T1000 (cell line): Measurements from ENCODE around the gene DCAF4.

Source experiments
- DNase-seq: peaks from one replicate; lab custom pipeline; 2025; ENCODE audit warnings: mixed read lengths; lab: John Stamatoyannopoulos, UW

DCAF4 gene

GRCh38 chr14:72894623-72895378 lies 31.5 kb upstream of the DCAF4 start:
- no peak for DNase-seq

- DNase-seq, result no peak
Observed at GRCh38 chr14:72898448-72898847, 27.8 kb upstream of the DCAF4 start.

GRCh38 chr14:72901361-72901760 lies 24.9 kb upstream of the DCAF4 start:
- DNase-seq, result no peak

GRCh38 chr14:72902801-72903530 lies 23.3 kb upstream of the DCAF4 start:
- no peak for DNase-seq

- DNase-seq, result no peak
Observed at GRCh38 chr14:72903716-72904115, 22.5 kb upstream of the DCAF4 start.

GRCh38 chr14:72904218-72904617 lies 22.0 kb upstream of the DCAF4 start:
- DNase-seq, result no peak

GRCh38 chr14:72904840-72905561 lies 21.3 kb upstream of the DCAF4 start:
- DNase-seq, result peak; percentile 39

GRCh38 chr14:72906316-72906715 lies 19.9 kb upstream of the DCAF4 start:
- DNase-seq, result no peak

GRCh38 chr14:72906879-72907278 lies 19.4 kb upstream of the DCAF4 start:
- no peak for DNase-seq

- peak; percentile 40 for DNase-seq
Observed at GRCh38 chr14:72907886-72908285, 18.4 kb upstream of the DCAF4 start.

GRCh38 chr14:72909163-72909562 lies 17.1 kb upstream of the DCAF4 start:
- no peak for DNase-seq

GRCh38 chr14:72913809-72914208 lies 12.5 kb upstream of the DCAF4 start:
- no peak for DNase-seq

GRCh38 chr14:72916174-72916573 lies 10.1 kb upstream of the DCAF4 start:
- DNase-seq, result no peak

GRCh38 chr14:72917094-72917802 lies 9.0 kb upstream of the DCAF4 start:
- DNase-seq, result no peak

GRCh38 chr14:72920008-72920407 lies 6.3 kb upstream of the DCAF4 start:
- no peak for DNase-seq

GRCh38 chr14:72921396-72921795 lies 4.9 kb upstream of the DCAF4 start:
- no peak for DNase-seq

- DNase-seq, result no peak
Observed at GRCh38 chr14:72924337-72924736, 1.9 kb upstream of the DCAF4 start.

GRCh38 chr14:72925171-72925759 lies 999 bp upstream of the DCAF4 start:
- no peak for DNase-seq

- no peak for DNase-seq
Observed at GRCh38 chr14:72925815-72926291, 411 bp upstream of the DCAF4 start.

GRCh38 chr14:72928872-72929271 lies 2.6 kb downstream of the DCAF4 start:
- no peak for DNase-seq

GRCh38 chr14:72929316-72930080 lies 3.2 kb downstream of the DCAF4 start:
- DNase-seq, result no peak
